HG03565 (cell line): ENCODE results near the gene RAD51AP2.
A peak's percentile ranks its signal among the peaks of the same experiment; 100 is the strongest.
"Not testable (repeated sequence)": the region's sequence is repeated elsewhere in the genome, so short reads cannot be mapped to it uniquely, and the experiment has no call there.

Source experiments
- ATAC-seq: cut with Tn5 transposase; IDR thresholded peaks from one replicate; pipeline ENCODE4 v1.9.1; 2021; ENCODE audit warnings: mild to moderate bottlenecking, moderate library complexity; ENCODE audit not compliant: unreplicated experiment

RAD51AP2 gene

GRCh38 chr2:17538022-17538843 is 20.0 kb upstream of the RAD51AP2 start:
- ATAC-seq, result peak; percentile 26

- ATAC-seq, result no peak
Observed at GRCh38 chr2:17536416-17536815, 18.2 kb upstream of the RAD51AP2 start.

GRCh38 chr2:17533546-17533945 is 15.3 kb upstream of the RAD51AP2 start:
- ATAC-seq, result no peak

GRCh38 chr2:17529771-17530170 is 11.5 kb upstream of the RAD51AP2 start:
- ATAC-seq, result no peak

DNA sequence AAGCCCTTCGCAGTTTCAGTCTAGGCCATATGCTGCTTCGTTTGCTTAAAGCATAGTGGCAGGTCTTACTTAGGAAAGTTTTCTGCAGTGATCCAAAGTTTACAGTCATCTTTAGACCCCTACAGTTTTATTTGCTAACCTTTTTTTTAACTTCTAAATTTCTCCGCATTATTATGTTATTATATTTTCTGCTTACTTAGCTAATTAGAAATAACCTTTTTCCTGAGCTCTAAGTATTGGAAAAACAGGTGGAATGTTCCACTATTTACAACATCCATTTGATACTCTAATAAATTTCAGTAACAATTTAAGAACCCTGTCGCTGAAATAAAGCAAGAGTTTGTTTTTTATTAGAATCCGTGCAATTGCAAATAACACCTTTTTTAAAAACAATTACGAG is 4.1 kb upstream of the RAD51AP2 start:
- no peak for ATAC-seq

DNA sequence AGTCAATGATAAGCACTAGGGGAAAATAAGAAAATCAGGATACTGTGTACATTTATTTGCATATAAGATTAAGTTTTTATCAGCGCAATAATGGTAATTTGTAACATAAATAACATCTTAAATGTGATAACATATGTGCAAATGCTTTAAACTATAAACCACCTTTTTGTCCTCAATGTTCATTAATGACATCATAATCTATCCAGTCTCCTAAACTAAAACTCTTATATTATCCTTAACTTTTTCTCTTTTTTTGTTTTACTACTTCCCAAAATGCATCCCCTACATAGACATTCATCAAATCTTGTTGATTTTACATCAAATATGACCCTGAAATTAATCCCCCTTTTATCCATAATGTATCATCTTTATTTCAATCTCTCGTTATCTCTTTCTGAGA is 3.4 kb upstream of the RAD51AP2 start:
- ATAC-seq, result no peak

GRCh38 chr2:17520761-17521160 is 2.5 kb upstream of the RAD51AP2 start:
- ATAC-seq, result no peak

DNA sequence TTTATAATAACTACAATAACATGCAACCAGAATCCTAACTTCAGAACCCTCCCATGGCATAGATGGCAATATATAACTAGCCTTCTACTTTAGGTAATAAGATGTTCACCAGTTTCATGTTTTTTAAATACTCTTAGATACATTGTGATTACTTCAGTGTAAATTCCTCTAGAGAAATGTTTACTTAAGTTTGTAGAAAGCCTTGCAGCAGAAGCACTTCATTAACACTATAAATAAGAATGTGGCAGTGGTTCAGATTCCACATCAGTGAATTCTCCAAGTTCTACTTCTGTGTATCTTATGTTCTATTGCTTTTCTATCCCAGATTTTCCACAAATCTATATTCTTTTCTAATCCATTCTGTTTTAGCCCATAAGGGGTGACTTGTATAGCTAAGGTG is 1.2 kb upstream of the RAD51AP2 start:
- ATAC-seq, result no peak

DNA sequence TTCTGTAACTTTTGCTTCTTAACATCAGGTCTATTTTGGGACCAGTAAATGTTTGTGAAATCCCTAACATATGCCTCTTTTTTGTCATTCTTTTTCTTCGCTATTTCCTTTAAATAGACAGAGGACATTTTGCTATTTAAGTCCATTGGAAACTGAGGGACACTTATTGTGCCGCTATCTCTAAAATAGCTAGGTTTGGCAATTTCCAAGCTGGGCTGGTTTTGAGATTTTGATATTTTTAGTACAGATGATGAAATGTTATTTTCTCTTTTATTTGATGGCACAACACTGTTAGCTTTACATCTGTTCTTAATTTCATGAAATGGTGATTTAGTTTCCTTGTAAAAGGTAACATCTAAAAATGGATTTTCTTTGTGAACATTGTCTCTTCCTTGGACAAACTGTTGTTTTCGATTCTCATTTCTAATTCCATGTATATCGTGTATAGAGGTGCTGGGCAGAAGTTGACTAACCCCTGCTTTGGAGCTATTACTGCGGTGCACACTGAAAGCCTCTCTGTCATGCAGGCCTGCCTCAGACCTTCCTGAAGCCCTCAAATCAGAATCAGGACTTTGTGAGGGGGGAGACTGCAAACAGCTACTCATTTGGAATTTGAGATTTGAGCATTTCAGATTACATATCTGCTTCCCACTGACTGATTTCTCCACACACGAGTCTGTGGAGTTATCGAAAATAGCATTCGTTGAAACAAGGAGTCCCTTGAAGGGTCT is 594 bp downstream of the RAD51AP2 start:
- peak; percentile 10 for ATAC-seq

- ATAC-seq, result peak; percentile 37
Observed at GRCh38 chr2:17515652-17516051, 2.6 kb downstream of the RAD51AP2 start.

DNA sequence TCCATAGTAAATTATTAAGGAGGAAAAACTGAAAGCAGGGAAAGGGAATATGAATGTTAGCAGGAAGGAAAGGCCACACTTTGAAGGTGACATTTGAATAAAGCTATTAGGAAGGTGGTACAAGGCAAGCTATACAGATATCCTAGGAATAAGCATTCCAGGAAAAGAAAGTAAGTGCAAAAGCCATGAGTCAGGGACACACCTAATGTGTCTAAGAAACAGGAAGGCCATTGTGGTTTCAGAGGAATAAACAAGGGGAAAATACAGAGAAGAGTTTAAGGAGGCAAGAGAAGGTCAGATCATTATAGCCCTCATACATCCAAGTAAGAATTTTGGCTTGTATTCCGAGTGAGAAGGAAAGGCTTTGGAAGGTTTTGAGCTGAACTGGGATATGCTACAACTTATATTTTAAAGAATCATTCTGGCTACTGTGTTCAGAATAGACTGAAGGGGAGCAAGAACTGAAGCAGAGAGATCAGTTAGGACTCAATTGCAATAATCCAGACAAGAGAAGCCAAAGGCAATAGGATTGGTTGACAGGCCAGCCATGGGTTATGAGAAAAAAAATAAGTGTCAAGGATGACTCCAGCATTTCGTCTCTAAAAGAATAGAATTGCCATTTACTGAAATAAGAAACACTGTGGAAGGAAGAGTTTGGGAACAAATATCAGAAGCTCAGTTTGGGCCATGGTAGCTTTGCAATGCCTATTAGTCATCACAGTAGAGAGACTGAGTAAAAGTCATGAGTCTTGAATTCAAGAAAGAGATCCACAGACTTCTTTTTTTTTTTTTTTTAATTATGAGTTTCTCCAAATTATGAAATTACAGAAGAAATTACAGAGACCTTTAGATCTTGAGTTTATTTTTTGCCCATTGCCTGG is 11.3 kb downstream of the RAD51AP2 start:
- ATAC-seq, result no peak

GRCh38 chr2:17497718-17498117 is 20.5 kb downstream of the RAD51AP2 start:
- no peak for ATAC-seq

DNA sequence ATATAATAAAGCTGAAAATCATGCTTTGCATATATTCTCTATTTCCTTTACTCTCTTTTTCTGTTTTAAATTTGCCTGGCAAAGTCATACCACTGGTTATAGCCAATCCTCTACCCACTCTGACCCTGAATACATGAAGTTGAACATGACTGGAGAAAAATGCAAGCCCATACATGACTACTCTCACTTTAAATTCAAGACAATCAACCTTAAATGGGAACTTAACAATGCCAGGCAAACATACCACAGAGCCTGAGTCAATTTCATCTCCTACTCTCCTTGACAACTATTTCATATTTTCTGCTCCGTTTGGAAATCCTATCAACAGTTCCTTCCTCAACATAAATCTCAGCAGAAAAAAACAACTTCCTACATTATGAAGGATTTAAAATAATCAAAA is 22.6 kb downstream of the RAD51AP2 start:
- no peak for ATAC-seq

- not testable (repeated sequence) for ATAC-seq
Observed at GRCh38 chr2:17490165-17490564, 28.1 kb downstream of the RAD51AP2 start.

DNA sequence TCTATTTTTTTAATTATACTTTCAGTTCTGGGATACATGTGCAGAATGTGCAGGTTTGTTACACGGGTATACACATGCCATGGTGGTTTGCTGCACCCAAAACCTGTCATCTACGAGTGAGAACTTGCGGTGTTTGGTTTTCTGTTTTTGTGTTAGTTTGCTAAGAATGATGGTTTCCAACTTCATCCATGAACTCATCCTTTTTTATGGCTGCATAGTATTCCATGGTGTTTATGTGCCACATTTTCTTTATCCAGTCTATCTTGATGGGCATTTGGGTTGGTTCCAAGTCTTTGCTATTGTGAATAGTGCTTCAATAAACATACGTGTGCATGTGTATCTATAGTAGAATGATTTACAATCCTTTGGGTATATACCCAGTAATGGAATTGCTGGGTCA is 29.6 kb downstream of the RAD51AP2 start:
- ATAC-seq, result not testable (repeated sequence)

DNA sequence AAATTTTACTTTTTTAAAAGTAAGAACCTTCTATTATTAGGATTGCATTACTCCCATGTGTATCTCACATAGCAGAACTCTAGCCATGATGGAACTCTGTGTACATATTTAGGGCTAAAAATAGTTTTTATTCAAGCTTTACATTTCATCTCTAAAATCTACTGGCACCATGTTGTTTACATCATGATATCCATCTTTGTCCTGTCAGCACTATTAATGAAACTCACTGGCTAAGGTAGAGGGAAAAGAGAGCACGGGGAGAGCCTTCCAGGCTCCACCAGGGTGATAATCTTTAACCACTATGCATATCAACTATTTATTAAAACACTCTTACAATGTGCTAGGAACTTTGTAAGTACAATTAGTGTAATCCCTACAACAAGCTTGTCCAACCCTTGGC is 34.7 kb downstream of the RAD51AP2 start:
- no peak for ATAC-seq

GRCh38 chr2:17482651-17483050 is 35.6 kb downstream of the RAD51AP2 start:
- ATAC-seq, result no peak

DNA sequence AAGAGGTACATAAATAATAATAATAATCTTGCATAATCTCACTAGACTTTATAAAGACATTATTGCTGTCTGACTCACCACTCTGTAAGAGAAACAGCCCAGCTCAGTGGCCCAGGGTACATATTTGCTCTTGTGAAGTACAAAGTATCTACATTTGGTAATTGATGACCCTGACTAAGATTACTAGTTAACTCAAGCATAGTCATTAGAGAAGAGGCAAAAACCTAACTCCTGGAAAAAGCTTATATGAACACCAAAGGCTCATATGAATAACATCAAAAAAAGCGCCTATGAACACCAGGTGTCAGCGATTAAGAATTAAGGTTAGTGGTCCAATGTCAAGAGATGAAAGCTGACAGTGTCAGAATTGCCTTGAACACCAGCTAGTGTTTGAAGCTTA is 38.4 kb downstream of the RAD51AP2 start:
- ATAC-seq, result no peak

- no peak for ATAC-seq
Observed at GRCh38 chr2:17476830-17477229, 41.4 kb downstream of the RAD51AP2 start.

DNA sequence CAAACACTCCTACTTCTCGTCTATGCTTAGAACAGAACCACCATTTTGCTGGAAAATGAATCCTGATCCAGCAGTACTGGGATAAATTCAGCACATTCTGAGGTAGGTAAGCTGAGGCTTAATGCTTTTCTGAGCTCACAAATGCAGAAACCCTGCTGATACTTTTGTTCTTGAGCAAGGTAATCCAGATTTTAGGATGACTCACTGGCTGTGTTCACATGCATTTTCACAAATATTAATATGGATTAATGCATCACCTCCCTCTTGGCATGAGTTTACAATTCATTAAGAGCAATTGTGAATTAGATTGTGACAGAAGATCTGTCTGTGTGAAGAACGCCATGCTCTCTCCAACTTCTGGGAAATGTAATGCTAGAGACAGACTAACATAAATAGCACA is 42.2 kb downstream of the RAD51AP2 start:
- no peak for ATAC-seq

- no peak for ATAC-seq
Observed at GRCh38 chr2:17475286-17475685, 43.0 kb downstream of the RAD51AP2 start.
